Adrenal gland (tissue), 5 donors: ENCODE measurements around the gene AFF1.

Source experiments
- POLR2A ChIP-seq, 2 donors: fragments of 450-650 bp; IDR thresholded peaks; one replicate each; pipeline ENCODE4 v1.6.1; 2017; ENCODE audit warnings: antibody characterized with exemption in 2 of 2, mild to moderate bottlenecking in 2 of 2, moderate library complexity in 1 of 2
- TF ChIP-seq, protein P1 (sequence below), 6 experiments: fragments of 450-650 bp in 4 of 6; fragments of 200-600 bp in 2 of 6; sonication (generic) in 1 of 6; IDR thresholded peaks; 1 replicate in 5 of 6; 2 replicates in 1 of 6; pipeline versions ENCODE4 v1.5.1 to v1.8.0; 2016 to 2021; ENCODE audit warnings: antibody characterized with exemption in 6 of 6, mild to moderate bottlenecking in 2 of 6, moderate library complexity in 1 of 6
- donor health status: DM: no; HTN: no; CAD: no.

DNA sequence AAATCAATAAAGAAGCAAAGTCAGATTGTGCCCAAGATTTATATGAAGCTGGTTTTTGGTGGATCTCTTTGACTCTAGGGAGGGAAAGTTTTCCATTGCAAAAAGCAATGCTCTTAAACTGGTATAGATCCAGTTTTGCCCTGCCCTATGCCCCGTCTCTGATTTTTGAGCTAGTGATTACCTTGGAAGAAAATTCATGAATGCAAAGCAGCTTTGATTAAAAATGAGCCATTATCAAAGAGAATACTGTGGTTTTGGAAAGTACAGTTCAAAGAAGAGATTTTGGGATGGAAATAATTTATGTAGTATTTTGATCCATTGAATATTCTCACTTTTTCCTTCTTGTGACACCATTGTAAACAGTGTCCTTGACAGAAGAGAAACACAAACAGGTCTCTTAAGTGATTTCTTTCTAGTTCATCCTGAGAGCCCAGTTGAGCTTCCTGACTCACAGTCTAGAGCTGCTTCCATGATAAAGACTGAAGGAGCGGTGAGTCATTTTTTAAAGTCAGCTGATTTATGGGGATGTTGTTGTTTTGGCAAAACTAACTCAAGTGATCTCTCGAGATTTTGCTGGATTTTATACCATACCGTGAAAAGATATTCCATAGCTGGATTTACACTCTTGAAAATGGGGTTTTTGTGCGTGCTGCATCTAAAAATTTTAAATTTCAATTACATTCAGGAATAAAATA lies 76.7 kb downstream of the AFF1 start:
- TF ChIP-seq, protein P1, sequence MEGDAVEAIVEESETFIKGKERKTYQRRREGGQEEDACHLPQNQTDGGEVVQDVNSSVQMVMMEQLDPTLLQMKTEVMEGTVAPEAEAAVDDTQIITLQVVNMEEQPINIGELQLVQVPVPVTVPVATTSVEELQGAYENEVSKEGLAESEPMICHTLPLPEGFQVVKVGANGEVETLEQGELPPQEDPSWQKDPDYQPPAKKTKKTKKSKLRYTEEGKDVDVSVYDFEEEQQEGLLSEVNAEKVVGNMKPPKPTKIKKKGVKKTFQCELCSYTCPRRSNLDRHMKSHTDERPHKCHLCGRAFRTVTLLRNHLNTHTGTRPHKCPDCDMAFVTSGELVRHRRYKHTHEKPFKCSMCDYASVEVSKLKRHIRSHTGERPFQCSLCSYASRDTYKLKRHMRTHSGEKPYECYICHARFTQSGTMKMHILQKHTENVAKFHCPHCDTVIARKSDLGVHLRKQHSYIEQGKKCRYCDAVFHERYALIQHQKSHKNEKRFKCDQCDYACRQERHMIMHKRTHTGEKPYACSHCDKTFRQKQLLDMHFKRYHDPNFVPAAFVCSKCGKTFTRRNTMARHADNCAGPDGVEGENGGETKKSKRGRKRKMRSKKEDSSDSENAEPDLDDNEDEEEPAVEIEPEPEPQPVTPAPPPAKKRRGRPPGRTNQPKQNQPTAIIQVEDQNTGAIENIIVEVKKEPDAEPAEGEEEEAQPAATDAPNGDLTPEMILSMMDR (IDR thresholded peaks at IDR 0.05) = no peak
- peak in 1 of 2 donors; percentile 50 for TF ChIP-seq POLR2A (IDR thresholded peaks at IDR 0.05)
